ENCODE measurements around the gene TGFA. TPM values are rescaled to one million over a fixed set of nuclear protein-coding genes. Genes with fewer than 3 reads are reported as not detected.

TGFA gene
- total and polyA plus RNA-seq, 2 donors (not counting 1 experiment from before 2014, with no cell fraction given), result 0.06 TPM; not detected in 1

GRCh38 chr2:70537840-70538239 lies 15.8 kb downstream of the TGFA start:
- H2AFZ ChIP-seq (ENCODE audit: low read length), result no peak overlapping the region
- H3K4me3 ChIP-seq (replicated peaks in 1 of 4; ENCODE audit: control extremely low read depth in 1 of 4, insufficient read depth in 1 of 4, low read depth in 3 of 4, low read length in 4 of 4), result no peak overlapping the region
- TF ChIP-seq CTCF (conservative IDR thresholded peaks at IDR 0.05 in 1 of 2, IDR thresholded peaks at IDR 0.05 in 1 of 2; ENCODE audit: low read depth in 1 of 2, low read length in 2 of 2) (no peak), EZH2 (IDR thresholded peaks at IDR 0.05; ENCODE audit: low read length, missing control alignments) (no peak)

GRCh38 chr2:70536517-70537055 lies 17.0 kb downstream of the TGFA start:
- TF ChIP-seq EZH2 (IDR thresholded peaks at IDR 0.05; ENCODE audit: low read length, missing control alignments), result no peak
- no peak for TF ChIP-seq CTCF (conservative IDR thresholded peaks at IDR 0.05 in 1 of 2, IDR thresholded peaks at IDR 0.05 in 1 of 2; ENCODE audit: low read depth in 1 of 2, low read length in 2 of 2)
- Histone ChIP-seq H3K4me3 (replicated peaks in 1 of 4; ENCODE audit: control extremely low read depth in 1 of 4, insufficient read depth in 1 of 4, low read depth in 3 of 4, low read length in 4 of 4) (no peak overlapping the region), H3K27ac (ENCODE audit: insufficient read depth, low read length) (no peak overlapping the region), H3K9me3 (ENCODE audit: control insufficient read depth, insufficient read depth, low read depth, low read length) (no peaks in the 10 kb centered on the region), H3K36me3 (ENCODE audit: control insufficient read depth, insufficient read depth, low read length) (no peaks in the 10 kb centered on the region), H3K4me1 (ENCODE audit: control insufficient read depth, extremely low read depth, insufficient read depth, low read length) (no peaks in the 10 kb centered on the region), H3K27me3 (ENCODE audit: control insufficient read depth, insufficient read depth, low read length) (no peaks in the 10 kb centered on the region), H3K4me2 (ENCODE audit: extremely low read depth, insufficient read depth, low read length) (no peak overlapping the region), H3K9ac (ENCODE audit: insufficient read depth, low read length) (no peak overlapping the region), H4K20me1 (ENCODE audit: control insufficient read depth, extremely low read depth, insufficient read depth, low read length) (no peaks in the 10 kb centered on the region), H2AFZ (ENCODE audit: low read length) (no peak overlapping the region), H3K79me2 (ENCODE audit: control insufficient read depth, insufficient read depth, low read length) (no peaks in the 10 kb centered on the region)
- no peak for DNase-seq (ENCODE audit: low read depth in 2 of 2)

More at GRCh38 chr2:70537840-70538239, 15.8 kb downstream of the TGFA start:
- Histone ChIP-seq H3K27ac (ENCODE audit: insufficient read depth, low read length) (no peak overlapping the region), H3K9ac (ENCODE audit: insufficient read depth, low read length) (no peak overlapping the region), H3K27me3 (ENCODE audit: control insufficient read depth, insufficient read depth, low read length) (no peaks in the 10 kb centered on the region), H3K9me3 (ENCODE audit: control insufficient read depth, insufficient read depth, low read depth, low read length) (no peaks in the 10 kb centered on the region), H3K36me3 (ENCODE audit: control insufficient read depth, insufficient read depth, low read length) (no peaks in the 10 kb centered on the region), H4K20me1 (ENCODE audit: control insufficient read depth, extremely low read depth, insufficient read depth, low read length) (no peaks in the 10 kb centered on the region), H3K4me2 (ENCODE audit: extremely low read depth, insufficient read depth, low read length) (no peak overlapping the region), H3K4me1 (ENCODE audit: control insufficient read depth, extremely low read depth, insufficient read depth, low read length) (no peaks in the 10 kb centered on the region), H3K79me2 (ENCODE audit: control insufficient read depth, insufficient read depth, low read length) (no peaks in the 10 kb centered on the region)
- DNase-seq (ENCODE audit: low read depth in 2 of 2), result no peak

GRCh38 chr2:70535573-70535972 lies 18.1 kb downstream of the TGFA start:
- no peak for TF ChIP-seq CTCF (conservative IDR thresholded peaks at IDR 0.05 in 1 of 2, IDR thresholded peaks at IDR 0.05 in 1 of 2; ENCODE audit: low read depth in 1 of 2, low read length in 2 of 2)
- TF ChIP-seq EZH2 (IDR thresholded peaks at IDR 0.05; ENCODE audit: low read length, missing control alignments), result no peak
- no peaks in the 10 kb centered on the region for H3K79me2 ChIP-seq (ENCODE audit: control insufficient read depth, insufficient read depth, low read length)
- DNase-seq (ENCODE audit: low read depth in 2 of 2), result no peak

More at GRCh38 chr2:70535573-70535972, 18.1 kb downstream of the TGFA start:
- Histone ChIP-seq H3K9me3 (ENCODE audit: control insufficient read depth, insufficient read depth, low read depth, low read length) (no peaks in the 10 kb centered on the region), H3K4me2 (ENCODE audit: extremely low read depth, insufficient read depth, low read length) (no peak overlapping the region), H3K4me1 (ENCODE audit: control insufficient read depth, extremely low read depth, insufficient read depth, low read length) (no peaks in the 10 kb centered on the region), H4K20me1 (ENCODE audit: control insufficient read depth, extremely low read depth, insufficient read depth, low read length) (no peaks in the 10 kb centered on the region), H2AFZ (ENCODE audit: low read length) (no peak overlapping the region), H3K27me3 (ENCODE audit: control insufficient read depth, insufficient read depth, low read length) (no peaks in the 10 kb centered on the region), H3K36me3 (ENCODE audit: control insufficient read depth, insufficient read depth, low read length) (no peaks in the 10 kb centered on the region), H3K4me3 (replicated peaks in 1 of 4; ENCODE audit: control extremely low read depth in 1 of 4, insufficient read depth in 1 of 4, low read depth in 3 of 4, low read length in 4 of 4) (no peak overlapping the region), H3K27ac (ENCODE audit: insufficient read depth, low read length) (no peak overlapping the region), H3K9ac (ENCODE audit: insufficient read depth, low read length) (no peak overlapping the region)

All from fibroblast of lung (primary cell).